Body of pancreas (tissue), 4 donors: ENCODE results near the gene GFAP. TPM values are rescaled to one million over a fixed set of nuclear protein-coding genes. Genes with fewer than 3 reads are reported as not detected.

Experiments used
- ATAC-seq: fragments of 150-250 bp; one replicate; pipeline ENCODE4 v1.9.1; 2016
- DNase-seq, 4 donors: peaks; one replicate each; pipeline ENCODE4 v3.0.0-alpha.2; 2019
- H3K27ac ChIP-seq, 4 donors: fragments of 200-600 bp; sonication (generic); 1 replicate in 3 of 4; 2 replicates in 1 of 4; pipeline versions ENCODE4 v1.5.1 to v1.6.1; 2016 to 2019; ENCODE audit warnings: mild to moderate bottlenecking in 1 of 4, mixed read lengths in 1 of 4, moderate library complexity in 1 of 4
- H3K27me3 ChIP-seq, 2 donors: fragments of 200-600 bp; sonication (generic); one replicate each; pipeline ENCODE4 v1.6.0; 2016; ENCODE audit warnings: mild to moderate bottlenecking in 1 of 2
- H3K36me3 ChIP-seq, 2 donors: fragments of 200-600 bp; sonication (generic); replicated peaks in 1 of 2; 2 replicates each; pipeline ENCODE4 v1.5.1; 2016; ENCODE audit warnings: low read depth in 2 of 2; ENCODE audit not compliant: insufficient read depth in 1 of 2
- H3K4me1 ChIP-seq: fragments of 200-600 bp; sonication (generic); one replicate; pipeline ENCODE4 v1.6.0; 2016
- H3K4me3 ChIP-seq, 2 donors: fragments of 200-600 bp; sonication (generic); 1 replicate in 1 of 2; 2 replicates in 1 of 2; pipeline ENCODE4 v1.5.1; 2016 to 2019
- H3K9me3 ChIP-seq, 3 donors: fragments of 200-600 bp; sonication (generic); 1 replicate in 2 of 3; 2 replicates in 1 of 3; pipeline ENCODE4 v1.5.1; 2016
- POLR2A ChIP-seq, 3 donors: fragments of 450-650 bp; IDR thresholded peaks; one replicate each; pipeline ENCODE4 v1.6.1; 2016; ENCODE audit warnings: antibody characterized with exemption in 3 of 3, mild to moderate bottlenecking in 2 of 3
- WGBS, 2 donors: methylation state at CpG; one replicate each; pipeline ENCODE4 v1.1.5; 2017; 5-methylcytosine and 5-hydroxymethylcytosine counted together
- intact Hi-C: fragments of 100-400 bp; cut with DNase I; formaldehyde crosslinking; loops from one replicate; pipeline ENCODE4 v1.15.1; 2023
- total RNA-seq, 2 donors: library from RNA; depleted of rRNA; stranded (reverse); fragments of >200 nt; gene quantifications; one replicate each; pipeline ENCODE4 v1.1.0, GENCODE V29; 2016
- TF ChIP-seq, protein P1 (sequence below), 7 experiments: fragments of 450-650 bp in 4 of 7; fragments of 200-600 bp in 3 of 7; sonication (generic) in 3 of 7; IDR thresholded peaks; one replicate each; pipeline ENCODE4 v1.5.1; 2016 to 2019; ENCODE audit warnings: antibody characterized with exemption in 7 of 7

GFAP gene
- total RNA-seq, 2 donors from 2014 or later = 2.0 to 7.0 TPM

GRCh38 chr17:44880062-44880461 lies 35.2 kb downstream of the GFAP start:
- Histone ChIP-seq H3K27me3 (no peaks in the 10 kb centered on the region), H3K27ac (no peak overlapping the region), H3K9me3 (no peaks in the 10 kb centered on the region), H3K36me3 (peaks cover 7 to 31% of the 10 kb centered on the region in 2 donors), H3K4me3 (no peak overlapping the region), H3K4me1 (no peaks in the 10 kb centered on the region)
- intact Hi-C loops = no loop called here
- 81 to 89% methylated on average over 2 of the region's 2 CpGs for WGBS, 2 donors
- no peak for ATAC-seq
- no peak for DNase-seq
- TF ChIP-seq POLR2A (IDR thresholded peaks at IDR 0.05) = no peak
- TF ChIP-seq, protein P1, sequence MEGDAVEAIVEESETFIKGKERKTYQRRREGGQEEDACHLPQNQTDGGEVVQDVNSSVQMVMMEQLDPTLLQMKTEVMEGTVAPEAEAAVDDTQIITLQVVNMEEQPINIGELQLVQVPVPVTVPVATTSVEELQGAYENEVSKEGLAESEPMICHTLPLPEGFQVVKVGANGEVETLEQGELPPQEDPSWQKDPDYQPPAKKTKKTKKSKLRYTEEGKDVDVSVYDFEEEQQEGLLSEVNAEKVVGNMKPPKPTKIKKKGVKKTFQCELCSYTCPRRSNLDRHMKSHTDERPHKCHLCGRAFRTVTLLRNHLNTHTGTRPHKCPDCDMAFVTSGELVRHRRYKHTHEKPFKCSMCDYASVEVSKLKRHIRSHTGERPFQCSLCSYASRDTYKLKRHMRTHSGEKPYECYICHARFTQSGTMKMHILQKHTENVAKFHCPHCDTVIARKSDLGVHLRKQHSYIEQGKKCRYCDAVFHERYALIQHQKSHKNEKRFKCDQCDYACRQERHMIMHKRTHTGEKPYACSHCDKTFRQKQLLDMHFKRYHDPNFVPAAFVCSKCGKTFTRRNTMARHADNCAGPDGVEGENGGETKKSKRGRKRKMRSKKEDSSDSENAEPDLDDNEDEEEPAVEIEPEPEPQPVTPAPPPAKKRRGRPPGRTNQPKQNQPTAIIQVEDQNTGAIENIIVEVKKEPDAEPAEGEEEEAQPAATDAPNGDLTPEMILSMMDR (IDR thresholded peaks at IDR 0.05) = no peak

GRCh38 chr17:44879376-44879775 lies 35.9 kb downstream of the GFAP start:
- no peaks in the 10 kb centered on the region for H3K4me1 ChIP-seq
- no peak for DNase-seq
- no peak overlapping the region for H3K27ac ChIP-seq
- no peaks in the 10 kb centered on the region for H3K27me3 ChIP-seq
- TF ChIP-seq, protein P1 (IDR thresholded peaks at IDR 0.05) = no peak
- no peak for TF ChIP-seq POLR2A (IDR thresholded peaks at IDR 0.05)
- no peak overlapping the region for H3K4me3 ChIP-seq
- H3K36me3 ChIP-seq = peaks cover 7 to 31% of the 10 kb centered on the region in 2 donors
- no peak for ATAC-seq
- intact Hi-C loops = no loop called here
- H3K9me3 ChIP-seq = no peaks in the 10 kb centered on the region
- WGBS, 2 donors = 86 to 88% methylated on average over 6 of the region's 6 CpGs

GRCh38 chr17:44878627-44879221 lies 36.6 kb downstream of the GFAP start:
- ATAC-seq (no peak), DNase-seq (peak in 3 of 4 donors; percentile 21 to 41 (median 28))
- no peaks in the 10 kb centered on the region for H3K9me3 ChIP-seq
- no peak overlapping the region for H3K4me3 ChIP-seq
- TF ChIP-seq POLR2A (IDR thresholded peaks at IDR 0.05) = no peak
- TF ChIP-seq, protein P1 (IDR thresholded peaks at IDR 0.05) = peak in 6 of 7 experiments; percentile 24 to 44 (median 32)
- peaks cover 7 to 35% of the 10 kb centered on the region in 2 donors for H3K36me3 ChIP-seq
- H3K27me3 ChIP-seq = no peaks in the 10 kb centered on the region
- intact Hi-C loops = no loop called here
- 59 to 63% methylated on average over 6 of the region's 6 CpGs for WGBS, 2 donors
- no peaks in the 10 kb centered on the region for H3K4me1 ChIP-seq
- H3K27ac ChIP-seq = no peak overlapping the region

- Histone ChIP-seq H3K27ac (no peak overlapping the region), H3K36me3 (peaks cover 6 to 27% of the 10 kb centered on the region in 2 donors)
Measured at GRCh38 chr17:44877121-44877520, 38.2 kb downstream of the GFAP start.

More at GRCh38 chr17:44877121-44877520, 38.2 kb downstream of the GFAP start:
- no peak for TF ChIP-seq POLR2A (IDR thresholded peaks at IDR 0.05)
- TF ChIP-seq, protein P1 (IDR thresholded peaks at IDR 0.05) = no peak
- no peaks in the 10 kb centered on the region for H3K9me3 ChIP-seq
- H3K4me1 ChIP-seq = no peaks in the 10 kb centered on the region
- H3K27me3 ChIP-seq = no peaks in the 10 kb centered on the region
- no peak for ATAC-seq
- WGBS, 2 donors = 87 to 88% methylated on average over 5 of the region's 5 CpGs
- intact Hi-C loops = no loop called here
- no peak for DNase-seq
- no peak overlapping the region for H3K4me3 ChIP-seq
